HG03095 (cell line): Measurements from ENCODE around the gene RNF150.

ENCODE experiments used
- ATAC-seq: cut with Tn5 transposase; IDR thresholded peaks from one replicate; pipeline ENCODE4 v1.9.1; 2021; ENCODE audit warnings: moderate library complexity; ENCODE audit not compliant: unreplicated experiment

RNF150 gene

DNA sequence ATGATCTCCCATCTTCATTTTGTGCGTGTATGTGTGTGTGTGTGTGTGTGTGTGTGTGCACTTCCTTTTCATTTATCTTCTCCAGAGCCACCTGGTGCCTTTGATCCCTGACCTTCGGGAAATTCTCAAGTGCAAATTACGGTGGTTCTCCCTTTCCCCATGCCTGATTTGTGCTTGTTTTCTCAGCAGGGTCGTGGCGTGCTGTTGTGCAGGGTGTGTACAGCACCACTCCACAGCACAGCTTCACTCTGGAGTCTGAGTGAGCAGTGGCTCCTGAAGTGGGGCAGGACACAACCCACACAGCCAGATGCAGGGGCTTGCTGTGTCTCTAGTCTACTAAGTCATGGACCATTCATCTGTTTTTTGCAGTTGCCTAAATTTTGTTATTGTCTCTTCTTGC is 262.8 kb downstream of the RNF150 start:
- ATAC-seq: no peak

GRCh38 chr4:140869446-140869845 is 263.8 kb downstream of the RNF150 start:
- ATAC-seq: no peak

GRCh38 chr4:140867356-140867755 is 265.9 kb downstream of the RNF150 start:
- no peak for ATAC-seq

DNA sequence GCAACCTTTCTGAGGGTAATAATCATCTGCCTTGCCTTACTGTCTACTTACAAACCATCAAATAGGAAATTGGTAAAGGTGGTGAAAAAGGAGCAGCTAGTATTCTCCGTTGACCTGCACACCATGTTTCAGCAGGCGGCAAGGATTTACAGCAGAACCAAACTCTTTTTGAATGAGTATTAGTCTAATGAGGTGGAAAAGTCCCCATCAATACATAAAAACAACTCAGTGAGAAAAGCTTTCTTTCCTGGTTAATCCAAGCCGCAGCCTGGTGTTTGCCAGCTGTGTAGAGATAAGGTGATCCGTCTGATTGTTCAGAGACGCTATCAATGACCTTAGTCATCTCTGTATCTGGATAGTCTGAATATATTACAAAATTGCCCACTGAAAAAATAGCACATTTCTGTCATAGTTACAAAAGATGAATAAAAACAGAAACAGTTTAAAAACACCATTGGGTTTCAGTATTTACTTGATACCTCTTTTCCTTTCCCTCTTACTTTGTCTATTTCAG is 266.7 kb downstream of the RNF150 start:
- no peak for ATAC-seq

GRCh38 chr4:140865253-140866217 is 267.7 kb downstream of the RNF150 start:
- no peak for ATAC-seq

GRCh38 chr4:140863197-140863596 is 270.1 kb downstream of the RNF150 start:
- no peak for ATAC-seq

DNA sequence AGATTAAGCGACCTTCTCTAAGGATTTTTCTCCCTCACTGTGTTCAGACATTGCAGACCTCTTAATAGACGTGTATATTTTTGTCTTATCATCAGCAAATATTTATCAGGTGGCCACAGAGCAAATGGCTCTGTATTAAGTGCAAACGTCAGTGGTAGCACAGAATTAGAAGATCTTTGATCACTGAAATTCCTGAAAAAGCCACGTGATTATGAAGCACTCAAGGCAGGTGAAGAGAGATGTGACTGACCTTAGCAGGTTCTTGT is 271.2 kb downstream of the RNF150 start:
- no peak for ATAC-seq

DNA sequence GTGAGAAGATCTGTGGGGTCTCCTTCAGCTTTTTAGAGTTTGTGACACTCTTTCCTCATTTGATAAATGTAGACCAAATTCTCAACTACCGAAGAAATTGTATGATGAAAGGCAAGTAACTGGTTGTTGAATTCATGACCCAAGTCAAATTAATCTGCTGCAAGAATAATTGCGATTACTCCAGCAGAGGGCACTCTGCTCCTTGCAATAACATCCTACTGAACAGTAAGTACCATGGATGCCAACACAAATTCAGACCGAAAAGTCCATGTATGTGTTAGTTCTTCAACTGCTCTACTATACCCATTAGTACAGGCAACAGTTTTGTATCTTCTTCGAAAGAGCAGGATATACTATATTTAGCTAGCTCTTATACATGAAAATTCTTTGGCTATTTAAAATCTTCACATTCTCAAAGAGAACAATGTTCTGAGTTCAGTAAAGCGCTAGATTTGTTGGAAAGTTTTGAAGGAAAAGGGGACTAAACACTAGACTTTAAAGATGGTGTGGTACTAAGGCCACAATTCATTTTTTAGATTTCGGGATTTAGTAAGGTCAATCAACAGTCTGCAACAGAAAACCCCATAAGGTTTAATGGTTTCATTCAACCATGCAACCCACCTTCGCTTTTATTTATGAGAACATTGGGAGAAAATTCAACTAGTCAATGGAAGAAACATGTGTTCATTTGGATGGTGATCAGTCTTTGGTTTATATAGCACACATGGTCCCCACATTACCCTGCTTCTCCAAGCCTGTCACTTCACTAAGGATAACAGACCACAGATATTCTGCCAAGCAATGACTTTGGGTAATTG is 271.7 kb downstream of the RNF150 start:
- ATAC-seq: no peak

- no peak for ATAC-seq
These were observed 274.4 kb downstream of the RNF150 start for GRCh38 chr4:140858897-140859296.

DNA sequence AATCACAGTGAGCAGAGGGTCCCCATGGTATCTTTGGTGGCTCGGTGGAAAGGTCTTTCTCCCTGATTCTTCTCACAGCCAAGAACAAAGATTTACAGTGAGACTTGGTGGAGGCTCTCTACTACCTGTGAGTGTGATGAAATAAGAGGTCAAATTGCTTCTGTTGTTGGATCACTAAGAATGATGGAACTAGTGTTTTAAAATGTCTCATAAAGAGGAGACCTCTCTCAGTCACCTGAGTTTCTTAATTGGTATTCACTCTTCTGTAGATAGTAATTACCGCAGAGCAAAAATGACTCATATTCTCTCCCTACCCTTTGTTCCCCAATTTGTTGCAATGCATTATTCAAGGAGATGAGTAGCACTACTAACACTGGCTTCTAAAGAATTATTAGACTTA is 276.2 kb downstream of the RNF150 start:
- ATAC-seq: no peak

- no peak for ATAC-seq
These were observed 276.6 kb downstream of the RNF150 start for GRCh38 chr4:140856621-140857062.

DNA sequence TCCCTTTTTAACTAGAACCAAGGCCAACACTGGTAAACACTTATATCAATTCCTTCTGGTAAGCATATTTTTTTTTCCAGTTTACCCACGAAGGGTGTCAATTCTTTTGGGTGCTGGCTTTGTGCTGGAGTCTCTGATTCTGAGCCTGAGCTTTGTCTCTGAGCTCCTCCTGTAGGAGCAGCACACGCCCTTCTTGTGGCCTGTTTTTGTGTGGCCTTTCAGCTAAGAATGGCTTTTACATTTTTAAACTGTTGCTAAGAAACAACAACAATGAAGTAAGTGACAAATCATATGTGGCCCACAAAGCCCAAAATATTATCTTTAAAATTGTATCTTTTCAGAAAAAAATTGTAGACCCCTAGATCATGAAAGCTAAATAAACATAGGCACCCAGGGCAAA is 279.1 kb downstream of the RNF150 start:
- no peak for ATAC-seq

DNA sequence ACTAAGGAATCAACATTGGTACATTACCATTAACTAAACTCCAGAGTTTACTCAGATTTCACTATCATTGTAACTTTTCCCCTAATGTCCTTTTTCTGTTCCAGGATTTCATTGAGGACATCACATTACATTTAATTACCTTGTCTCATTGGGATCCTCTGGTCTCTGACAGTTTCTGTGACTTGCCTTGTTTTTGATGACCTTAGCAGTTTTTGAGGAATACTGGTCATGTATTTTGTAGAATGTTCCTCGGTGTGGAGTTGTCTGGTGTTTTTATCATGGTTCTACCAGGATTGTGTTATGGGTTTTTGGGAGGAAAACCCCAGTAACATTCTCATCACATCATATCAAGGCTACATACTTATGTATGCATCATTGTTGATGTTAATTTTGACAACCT is 281.5 kb downstream of the RNF150 start:
- no peak for ATAC-seq

DNA sequence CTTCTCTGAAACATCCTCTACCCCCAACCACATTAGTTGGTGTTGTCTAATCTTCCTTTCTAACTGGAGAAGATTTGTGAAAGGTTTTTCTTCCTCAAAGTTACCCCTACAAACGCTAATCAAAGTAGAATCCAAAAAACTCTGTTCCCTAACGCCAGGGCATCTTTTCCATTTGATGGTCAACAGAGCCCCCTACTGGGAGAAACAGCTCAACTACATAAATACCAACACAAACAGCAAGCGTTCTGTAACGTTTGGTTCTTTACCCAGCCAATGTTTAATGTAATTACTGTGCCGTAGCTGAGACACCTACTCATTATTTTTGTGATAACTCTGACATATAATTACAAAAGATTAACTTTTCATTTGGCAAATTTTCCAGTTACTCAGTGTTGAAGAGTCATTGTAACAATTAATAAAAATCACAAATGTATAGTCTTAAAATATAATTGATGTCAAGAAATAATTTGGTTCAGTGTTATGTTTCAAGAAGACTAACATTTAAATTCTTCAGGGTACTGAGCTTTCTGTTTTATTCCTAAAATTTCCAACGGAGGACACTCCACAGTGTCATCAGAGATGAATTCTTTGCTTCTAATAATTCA is 282.1 kb downstream of the RNF150 start:
- no peak for ATAC-seq

DNA sequence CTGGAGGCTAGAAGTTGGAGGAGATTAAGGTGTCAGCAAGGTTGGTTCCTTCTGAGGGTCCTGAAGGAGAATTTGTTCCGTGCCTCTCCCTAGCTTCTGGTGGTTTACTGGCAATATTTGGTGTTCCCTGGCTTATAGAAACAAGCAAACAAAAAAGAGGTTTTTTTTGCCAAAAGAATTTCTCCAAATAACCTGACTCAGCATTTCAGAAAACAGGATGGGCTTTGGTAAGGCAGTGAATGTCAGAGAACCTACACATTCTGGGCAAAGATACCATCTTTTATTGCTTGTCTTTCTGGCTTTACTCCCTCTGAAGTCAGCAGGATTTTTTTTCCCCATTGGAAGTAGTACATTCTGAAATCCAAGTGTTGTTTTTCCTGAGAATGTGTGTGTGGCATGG is 283.7 kb downstream of the RNF150 start:
- ATAC-seq: no peak

DNA sequence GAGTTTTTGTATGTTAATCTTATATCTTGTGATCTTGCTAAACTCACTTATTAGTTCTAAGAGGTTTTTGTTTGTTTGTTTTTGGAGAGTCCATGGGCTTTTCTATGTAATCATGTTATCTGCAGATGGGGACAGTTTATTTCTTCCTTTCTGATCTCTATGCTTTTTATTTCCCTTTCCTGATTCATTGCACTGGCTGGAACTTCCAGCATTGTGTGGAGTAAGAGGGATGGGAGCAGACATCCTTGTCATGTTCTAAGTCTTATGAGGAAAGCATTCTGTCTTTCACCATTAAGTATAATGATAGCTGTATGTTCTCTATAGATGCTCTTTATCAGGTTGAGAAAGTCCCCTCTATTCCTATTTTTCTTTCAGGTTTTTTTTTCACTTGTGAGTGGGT is 286.5 kb downstream of the RNF150 start:
- ATAC-seq: no peak

DNA sequence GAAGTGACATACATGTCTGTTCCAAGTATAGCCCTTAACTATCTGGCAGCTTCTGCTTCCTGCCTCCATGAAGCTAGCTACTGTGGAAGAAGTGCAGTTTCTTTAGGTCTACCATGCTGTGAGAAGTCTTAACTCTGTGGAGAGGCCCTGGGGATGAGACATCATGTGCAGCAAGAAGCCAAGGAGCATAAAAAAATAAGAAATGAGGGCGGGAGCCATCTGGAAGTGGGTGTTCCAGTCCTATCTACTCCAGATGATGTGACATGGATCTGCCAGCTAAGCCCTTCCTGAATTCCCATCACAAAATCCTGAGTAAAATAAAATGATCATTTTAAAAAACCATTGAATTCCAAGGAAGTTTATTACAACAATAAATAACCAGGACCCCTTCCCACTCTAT is 289.2 kb downstream of the RNF150 start:
- ATAC-seq: no peak

GRCh38 chr4:140841186-140841585 is 292.1 kb downstream of the RNF150 start:
- ATAC-seq: no peak

GRCh38 chr4:140839888-140840790 is 293.1 kb downstream of the RNF150 start:
- no peak for ATAC-seq

DNA sequence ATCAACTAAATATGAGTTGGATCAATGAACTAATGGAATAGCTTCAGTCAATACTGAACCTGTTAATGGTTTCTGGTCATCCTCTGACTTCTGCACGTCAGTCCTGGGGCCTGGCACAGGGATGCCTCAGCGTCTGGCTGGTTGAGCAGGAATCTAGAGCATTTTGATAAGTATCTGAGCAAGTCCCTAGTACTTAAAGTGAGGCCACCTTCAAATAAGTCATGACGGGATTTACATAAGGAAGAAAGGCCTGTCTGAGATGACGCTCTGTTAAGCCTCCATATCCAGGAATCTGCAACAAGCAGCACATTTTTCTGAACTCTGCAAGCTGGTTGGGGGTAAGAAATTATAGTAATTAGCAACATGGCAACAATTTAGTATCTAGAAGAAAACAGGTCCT is 293.9 kb downstream of the RNF150 start:
- no peak for ATAC-seq
